Mesendoderm (in vitro differentiated cells): ENCODE measurements around the gene CCDC187.

Experiments
- DNase-seq: peaks from one replicate; pipeline ENCODE4 v3.0.0; 2013
- H2AK5ac ChIP-seq: 2 replicates; pipeline ENCODE4 v1.6.1; 2013; ENCODE audit warnings: low read length, inconsistent platforms
- H2BK120ac ChIP-seq: 2 replicates; pipeline ENCODE4 v1.6.1; 2013; ENCODE audit warnings: low read depth, mild to moderate bottlenecking, low read length, moderate library complexity, mixed read lengths
- H2BK15ac ChIP-seq: replicated peaks from 2 replicates; pipeline ENCODE4 v1.6.1; 2013; ENCODE audit warnings: low read depth, mild to moderate bottlenecking, moderate library complexity
- H2BK5ac ChIP-seq: 2 replicates; pipeline ENCODE4 v1.6.1; 2013; ENCODE audit warnings: low read length, inconsistent platforms
- H3K18ac ChIP-seq: 2 replicates; pipeline ENCODE4 v1.6.1; 2013; ENCODE audit warnings: mild to moderate bottlenecking, low read length, mixed read lengths
- H3K23ac ChIP-seq: one replicate; pipeline ENCODE4 v1.6.1; 2013; ENCODE audit warnings: low read length
- H3K27ac ChIP-seq: 2 replicates; pipeline ENCODE4 v1.5.1; 2013; ENCODE audit warnings: low read depth, mild to moderate bottlenecking, inconsistent platforms, low read length, moderate library complexity
- H3K27me3 ChIP-seq: 2 replicates; pipeline ENCODE4 v1.6.1; 2013; ENCODE audit warnings: low read length, control low read depth, mild to moderate bottlenecking, inconsistent platforms; ENCODE audit not compliant: insufficient read depth, poor library complexity
- H3K36me3 ChIP-seq: 2 replicates; pipeline ENCODE4 v1.6.1; 2013; ENCODE audit warnings: low read length, inconsistent platforms; ENCODE audit not compliant: control insufficient read depth, insufficient read depth
- H3K4ac ChIP-seq: one replicate; pipeline ENCODE4 v1.6.1; 2013; ENCODE audit warnings: low read depth, mild to moderate bottlenecking, low read length, moderate library complexity
- H3K4me1 ChIP-seq: 2 replicates; pipeline ENCODE4 v1.6.1; 2013; ENCODE audit warnings: low read depth, low read length, inconsistent platforms; ENCODE audit not compliant: control insufficient read depth
- H3K4me2 ChIP-seq: 2 replicates; pipeline ENCODE4 v1.6.1; 2013; ENCODE audit warnings: low read length
- H3K4me3 ChIP-seq: 2 replicates; pipeline ENCODE4 v1.5.1; 2013; ENCODE audit warnings: mild to moderate bottlenecking, low read length
- H3K56ac ChIP-seq: one replicate; pipeline ENCODE4 v1.6.1; 2013; ENCODE audit warnings: low read length
- H3K79me1 ChIP-seq: 2 replicates; pipeline ENCODE4 v1.6.1; 2013; ENCODE audit warnings: low read length, inconsistent platforms
- H3K79me2 ChIP-seq: 2 replicates; pipeline ENCODE4 v1.6.1; 2013; ENCODE audit warnings: mild to moderate bottlenecking, low read length; ENCODE audit not compliant: control insufficient read depth, insufficient read depth
- H3K9ac ChIP-seq: 2 replicates; pipeline ENCODE4 v1.6.1; 2013; ENCODE audit warnings: low read length, inconsistent platforms
- H4K5ac ChIP-seq: one replicate; pipeline ENCODE4 v1.6.1; 2013; ENCODE audit warnings: low read length
- H4K8ac ChIP-seq: one replicate; pipeline ENCODE4 v1.6.1; 2013; ENCODE audit warnings: low read depth, mild to moderate bottlenecking, control low read depth, low read length, moderate library complexity
- WGBS: extraction: QIAGEN DNeasy Blood & Tissue Kit; methylation state at CpG from one replicate; pipeline ENCODE4 v1.1.7; 2013; ENCODE audit warnings: low lambda C conversion rate, missing lambda C conversion rate; ENCODE audit not compliant: insufficient coverage; ENCODE audit errors: extremely low coverage; 5-methylcytosine and 5-hydroxymethylcytosine counted together

Gene CCDC187

GRCh38 chr9:136318776-136319241 is 14.9 kb upstream of the CCDC187 start:
- Histone ChIP-seq H3K79me2 (no peaks in the 10 kb centered on the region), H3K4ac (no peak overlapping the region), H3K79me1 (no peaks in the 10 kb centered on the region), H2BK120ac (no peak overlapping the region), H3K27ac (no peak overlapping the region), H3K18ac (no peak overlapping the region), H3K27me3 (no peaks in the 10 kb centered on the region), H2BK5ac (no peak overlapping the region), H3K23ac (no peak overlapping the region), H4K8ac (no peak overlapping the region), H3K4me2 (no peak overlapping the region), H3K4me1 (no peaks in the 10 kb centered on the region), H2AK5ac (no peak overlapping the region), H3K56ac (no peak overlapping the region), H4K5ac (no peak overlapping the region), H3K4me3 (no peak overlapping the region), H3K36me3 (no peaks in the 10 kb centered on the region), H2BK15ac (no peak overlapping the region), H3K9ac (no peak overlapping the region)
- WGBS, result no CpG with 5 or more reads among the region's 16 CpGs
- no peak for DNase-seq

GRCh38 chr9:136318111-136318775 is 14.3 kb upstream of the CCDC187 start:
- Histone ChIP-seq H2AK5ac (no peak overlapping the region), H4K5ac (no peak overlapping the region), H3K4me1 (no peaks in the 10 kb centered on the region), H3K27me3 (no peaks in the 10 kb centered on the region), H3K56ac (no peak overlapping the region), H3K36me3 (no peaks in the 10 kb centered on the region), H3K79me2 (no peaks in the 10 kb centered on the region), H3K18ac (no peak overlapping the region), H3K23ac (no peak overlapping the region), H3K9ac (no peak overlapping the region), H3K4me2 (no peak overlapping the region), H2BK15ac (no peak overlapping the region), H2BK120ac (no peak overlapping the region), H3K79me1 (no peaks in the 10 kb centered on the region), H3K27ac (no peak overlapping the region), H3K4me3 (no peak overlapping the region), H4K8ac (no peak overlapping the region), H2BK5ac (no peak overlapping the region), H3K4ac (no peak overlapping the region)
- no peak for DNase-seq
- WGBS, result no CpG with 5 or more reads among the region's 21 CpGs

- H3K4me3 ChIP-seq, result no peak overlapping the region
- no peak overlapping the region for H2BK120ac ChIP-seq
- no peak overlapping the region for H3K23ac ChIP-seq
- no peak for DNase-seq
- no peaks in the 10 kb centered on the region for H3K27me3 ChIP-seq
- H3K4me1 ChIP-seq, result no peaks in the 10 kb centered on the region
- no peak overlapping the region for H3K18ac ChIP-seq
- H4K5ac ChIP-seq, result no peak overlapping the region
- no peak overlapping the region for H3K27ac ChIP-seq
- H3K4ac ChIP-seq, result no peak overlapping the region
- H3K9ac ChIP-seq, result no peak overlapping the region
- H2AK5ac ChIP-seq, result no peak overlapping the region
- no CpG with 5 or more reads among the region's 16 CpGs for WGBS
- no peak overlapping the region for H4K8ac ChIP-seq
- no peaks in the 10 kb centered on the region for H3K36me3 ChIP-seq
- H3K4me2 ChIP-seq, result no peak overlapping the region
- H2BK15ac ChIP-seq, result no peak overlapping the region
- no peak overlapping the region for H3K56ac ChIP-seq
- no peaks in the 10 kb centered on the region for H3K79me1 ChIP-seq
- H2BK5ac ChIP-seq, result no peak overlapping the region
- H3K79me2 ChIP-seq, result no peaks in the 10 kb centered on the region
Measured at GRCh38 chr9:136317695-136318094, 13.8 kb upstream of the CCDC187 start.

GRCh38 chr9:136316896-136317676 is 13.2 kb upstream of the CCDC187 start:
- Histone ChIP-seq H3K4me1 (no peaks in the 10 kb centered on the region), H2BK15ac (no peak overlapping the region), H3K79me1 (no peaks in the 10 kb centered on the region), H4K5ac (no peak overlapping the region), H4K8ac (no peak overlapping the region), H2BK5ac (no peak overlapping the region), H3K36me3 (no peaks in the 10 kb centered on the region), H3K18ac (no peak overlapping the region), H3K56ac (no peak overlapping the region), H3K4ac (no peak overlapping the region), H3K4me2 (no peak overlapping the region), H3K79me2 (no peaks in the 10 kb centered on the region), H2AK5ac (no peak overlapping the region), H3K27me3 (no peaks in the 10 kb centered on the region), H3K4me3 (no peak overlapping the region), H3K23ac (no peak overlapping the region), H2BK120ac (no peak overlapping the region), H3K27ac (no peak overlapping the region), H3K9ac (no peak overlapping the region)
- no CpG with 5 or more reads among the region's 13 CpGs for WGBS
- no peak for DNase-seq

- Histone ChIP-seq H3K27me3 (no peaks in the 10 kb centered on the region), H3K23ac (no peak overlapping the region), H2AK5ac (no peak overlapping the region), H3K56ac (no peak overlapping the region), H3K4me1 (no peaks in the 10 kb centered on the region), H3K4me3 (no peak overlapping the region), H3K36me3 (no peaks in the 10 kb centered on the region), H3K4ac (no peak overlapping the region), H4K5ac (no peak overlapping the region), H3K79me2 (no peaks in the 10 kb centered on the region), H3K9ac (no peak overlapping the region), H2BK120ac (no peak overlapping the region), H2BK15ac (no peak overlapping the region), H3K4me2 (no peak overlapping the region), H3K18ac (no peak overlapping the region), H2BK5ac (no peak overlapping the region), H3K27ac (no peak overlapping the region), H3K79me1 (no peaks in the 10 kb centered on the region), H4K8ac (no peak overlapping the region)
- no peak for DNase-seq
- no CpG with 5 or more reads among the region's 23 CpGs for WGBS
Measured at GRCh38 chr9:136316271-136316751, 12.4 kb upstream of the CCDC187 start.
